A375 (cell line): ENCODE results near the gene GPAM. TPM values are rescaled to one million over a fixed set of nuclear protein-coding genes. Genes with fewer than 3 reads are reported as not detected.

Source experiments
- total RNA-seq: library from RNA; depleted of rRNA; stranded (reverse); fragments of >200 nt; shearing (Covaris generic); gene quantifications from 2 replicates; pipeline ENCODE4 v1.2.3, GENCODE V29; 2014; rRNA removed

The GPAM gene
- 6.6 and 6.8 TPM in 2 replicates for total RNA-seq

DNA sequence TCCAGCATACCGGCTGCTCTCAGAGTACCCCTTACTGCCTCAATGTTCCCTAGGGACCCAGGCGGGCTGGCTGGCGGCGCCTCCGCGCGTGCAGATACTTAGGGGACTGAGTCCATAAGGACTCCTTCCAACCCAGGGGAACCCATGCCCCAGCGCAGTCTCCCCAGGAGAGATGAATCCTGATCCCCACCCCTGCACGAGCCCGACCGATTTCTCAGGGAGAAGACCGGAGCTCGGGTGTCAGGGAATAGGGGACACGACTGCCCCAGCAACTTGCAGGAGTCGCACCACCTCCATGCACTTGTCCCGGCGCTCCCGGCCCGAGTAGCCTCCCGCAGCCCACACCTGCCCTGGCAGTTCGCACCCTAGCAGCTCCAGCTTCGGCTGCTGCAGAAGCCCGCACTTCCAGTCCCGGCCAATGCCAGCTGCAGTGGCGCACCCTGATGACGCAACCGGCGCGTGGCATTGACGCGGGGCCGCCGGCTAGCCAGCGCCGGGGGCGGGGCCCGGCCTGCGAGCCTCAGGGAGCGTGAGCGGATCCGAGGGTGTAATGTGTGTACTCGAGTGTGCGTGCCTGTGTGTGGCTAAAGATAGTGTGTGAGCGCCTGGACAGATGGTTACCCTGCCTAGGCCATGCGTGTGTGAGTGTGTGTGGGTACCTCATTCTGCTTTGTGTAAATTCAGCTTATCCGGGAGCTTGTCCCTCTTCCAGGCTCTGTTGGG, at the start of gene GPAM:
Gene GPAM (minus strand): TSS at position 437 of the 723 bp plus-strand sequence. CDS start 1,981 bp downstream, outside the sequence.

Other genes with a start within 250 kb of the GPAM start
- not detected in 2 replicates for gene TECTB, start 99.6 kb upstream of the GPAM start, total RNA-seq
- 1.4 and 2.0 TPM in 2 replicates for gene ACSL5, start 190.4 kb upstream of the GPAM start, total RNA-seq